ENCODE results near the gene PRKCE. TPM values are rescaled to one million over a fixed set of nuclear protein-coding genes. Genes with fewer than 3 reads are reported as not detected.

Gene PRKCE
- total RNA-seq, 1 experiment from 2014 or later = 12.1 TPM

DNA sequence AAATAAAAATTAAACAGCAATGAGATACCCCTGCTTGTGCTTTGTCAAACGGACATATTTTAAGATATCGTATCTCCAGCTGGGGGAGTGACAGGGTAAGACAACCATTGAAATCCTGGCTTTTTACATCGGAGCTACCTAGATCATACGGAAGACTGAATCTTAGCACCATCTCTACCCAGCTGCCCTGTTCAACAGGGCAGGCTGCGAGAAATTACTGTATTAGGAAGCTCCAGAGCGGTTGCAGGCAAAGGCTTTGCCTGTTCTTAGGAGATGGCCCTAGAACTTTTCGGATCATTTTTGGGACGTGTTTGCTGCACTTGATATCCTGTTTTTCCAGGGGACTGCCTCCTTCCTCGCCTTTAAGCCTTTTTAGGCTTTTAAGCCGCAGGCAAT is 2.0 kb upstream of the PRKCE start:
- Mint-ChIP-seq H3K4me3 (ENCODE audit: unreplicated experiment) (peak overlapping the region; percentile 79), H3K4me1 (ENCODE audit: insufficient read depth, unreplicated experiment) (peaks cover 16% of the 10 kb centered on the region), H3K9me3 (ENCODE audit: unreplicated experiment) (no peaks in the 10 kb centered on the region), H3K27me3 (ENCODE audit: insufficient read depth, unreplicated experiment) (no peaks in the 10 kb centered on the region), H3K36me3 (ENCODE audit: insufficient read depth, unreplicated experiment) (no peaks in the 10 kb centered on the region), H3K27ac (ENCODE audit: low read depth, unreplicated experiment) (no peak overlapping the region)
- intact Hi-C loops (cut with micrococcal nuclease) = no loop called here
- TF ChIP-seq, protein P1, sequence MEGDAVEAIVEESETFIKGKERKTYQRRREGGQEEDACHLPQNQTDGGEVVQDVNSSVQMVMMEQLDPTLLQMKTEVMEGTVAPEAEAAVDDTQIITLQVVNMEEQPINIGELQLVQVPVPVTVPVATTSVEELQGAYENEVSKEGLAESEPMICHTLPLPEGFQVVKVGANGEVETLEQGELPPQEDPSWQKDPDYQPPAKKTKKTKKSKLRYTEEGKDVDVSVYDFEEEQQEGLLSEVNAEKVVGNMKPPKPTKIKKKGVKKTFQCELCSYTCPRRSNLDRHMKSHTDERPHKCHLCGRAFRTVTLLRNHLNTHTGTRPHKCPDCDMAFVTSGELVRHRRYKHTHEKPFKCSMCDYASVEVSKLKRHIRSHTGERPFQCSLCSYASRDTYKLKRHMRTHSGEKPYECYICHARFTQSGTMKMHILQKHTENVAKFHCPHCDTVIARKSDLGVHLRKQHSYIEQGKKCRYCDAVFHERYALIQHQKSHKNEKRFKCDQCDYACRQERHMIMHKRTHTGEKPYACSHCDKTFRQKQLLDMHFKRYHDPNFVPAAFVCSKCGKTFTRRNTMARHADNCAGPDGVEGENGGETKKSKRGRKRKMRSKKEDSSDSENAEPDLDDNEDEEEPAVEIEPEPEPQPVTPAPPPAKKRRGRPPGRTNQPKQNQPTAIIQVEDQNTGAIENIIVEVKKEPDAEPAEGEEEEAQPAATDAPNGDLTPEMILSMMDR (IDR thresholded peaks at IDR 0.05; ENCODE audit: unreplicated experiment) = no peak
- BruUV-seq (replicated peaks) = TSS peak; percentile 34
- no peak for DNase-seq (ENCODE audit: unreplicated experiment)
- ChIA-PET POLR2A (interaction anchor here (0.8 to 4.3 kb wide), 24 partner anchors 32 to 343 kb away, joined by 3 to 24 read pairs (median 6); partner anchors contain the start of gene SRBD1), CTCF (interaction anchor here (0.6 to 3.2 kb wide), 11 partner anchors 39 to 343 kb away, joined by 3 to 26 read pairs (median 3); no protein-coding TSS in a partner anchor)

DNA sequence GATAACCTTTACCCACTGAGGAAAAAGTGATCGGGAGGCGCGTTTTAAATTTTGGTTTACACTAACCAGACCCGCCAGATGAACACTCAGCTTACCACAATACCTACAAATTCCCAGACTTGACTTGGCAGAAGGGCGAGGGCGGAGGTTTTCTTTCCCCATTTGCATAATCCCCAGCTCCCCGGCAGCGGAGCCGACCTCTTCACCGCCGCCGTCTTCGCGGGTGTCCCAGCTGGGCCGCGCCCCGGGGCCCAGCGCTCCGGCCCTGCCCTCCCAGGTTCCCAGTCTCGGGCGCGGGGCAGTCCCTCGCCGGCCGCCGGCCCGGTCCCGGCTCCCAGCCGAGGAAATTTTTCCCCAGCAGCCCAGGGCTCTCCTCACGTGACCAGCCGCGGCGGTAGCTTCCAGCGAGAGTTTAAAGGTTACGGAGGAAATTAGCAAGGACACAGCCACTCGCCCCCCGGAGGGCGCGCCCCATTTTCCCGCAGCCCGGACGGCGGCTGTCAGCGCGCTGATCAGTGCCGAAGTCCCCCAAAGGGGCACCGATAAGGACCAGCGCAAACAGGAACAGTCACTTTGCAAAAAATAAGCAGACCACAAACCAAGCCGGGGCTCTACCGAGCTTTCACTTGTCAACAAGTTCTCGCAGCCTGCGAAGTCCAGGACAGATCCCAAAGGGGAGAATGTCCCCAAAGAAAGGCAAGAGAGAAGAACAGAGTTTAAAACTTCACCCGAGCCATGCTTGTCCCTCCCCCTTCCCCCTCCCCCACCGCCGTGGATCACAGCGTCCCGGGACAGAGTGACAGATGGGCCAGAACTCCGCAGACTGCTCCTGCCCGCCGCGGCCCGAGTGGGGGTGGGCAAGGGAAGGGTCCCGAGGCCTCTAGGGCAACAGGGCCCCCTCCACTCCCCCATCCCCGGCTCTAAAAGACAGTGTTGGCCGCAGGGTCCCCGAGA is 1.3 kb upstream of the PRKCE start:
- Mint-ChIP-seq H3K4me3 (ENCODE audit: unreplicated experiment) (peak overlapping the region; percentile 79), H3K27ac (ENCODE audit: low read depth, unreplicated experiment) (peak overlapping the region; percentile 73), H3K9me3 (ENCODE audit: unreplicated experiment) (no peaks in the 10 kb centered on the region), H3K4me1 (ENCODE audit: insufficient read depth, unreplicated experiment) (peaks cover 16% of the 10 kb centered on the region), H3K27me3 (ENCODE audit: insufficient read depth, unreplicated experiment) (no peaks in the 10 kb centered on the region), H3K36me3 (ENCODE audit: insufficient read depth, unreplicated experiment) (no peaks in the 10 kb centered on the region)
- CTCF ChIA-PET = interaction anchor here (0.6 to 3.2 kb wide), 16 partner anchors 38 to 342 kb away, joined by 3 to 26 read pairs (median 4); no protein-coding TSS in a partner anchor
- peak; percentile 73 for DNase-seq (ENCODE audit: unreplicated experiment)
- TF ChIP-seq, protein P1 (IDR thresholded peaks at IDR 0.05; ENCODE audit: unreplicated experiment) = no peak
- intact Hi-C loops (cut with micrococcal nuclease) = loop anchor here (5.0 kb wide), 2 partner anchors 37 to 172 kb away; no protein-coding TSS in a partner anchor
- POLR2A ChIA-PET = interaction anchor here (0.6 to 4.3 kb wide), 29 partner anchors 9 to 664 kb away, joined by 3 to 24 read pairs (median 5); partner anchors contain the start of gene SRBD1
- no TSS peak for BruUV-seq (replicated peaks)

- Mint-ChIP-seq H3K4me1 (ENCODE audit: insufficient read depth, unreplicated experiment) (peaks cover 16% of the 10 kb centered on the region), H3K9me3 (ENCODE audit: unreplicated experiment) (no peaks in the 10 kb centered on the region), H3K27me3 (ENCODE audit: insufficient read depth, unreplicated experiment) (no peaks in the 10 kb centered on the region), H3K4me3 (ENCODE audit: unreplicated experiment) (peak overlapping the region; percentile 79), H3K27ac (ENCODE audit: low read depth, unreplicated experiment) (peak overlapping the region; percentile 73), H3K36me3 (ENCODE audit: insufficient read depth, unreplicated experiment) (no peaks in the 10 kb centered on the region)
- TF ChIP-seq, protein P1 (IDR thresholded peaks at IDR 0.05; ENCODE audit: unreplicated experiment) = peak; percentile 8
- intact Hi-C loops (cut with micrococcal nuclease) = loop anchor here (1.0 to 5.0 kb wide), 4 partner anchors 36 to 285 kb away; no protein-coding TSS in a partner anchor
- ChIA-PET CTCF (interaction anchor here (0.7 to 3.2 kb wide), 10 partner anchors 52 to 342 kb away, joined by 3 to 26 read pairs (median 4); no protein-coding TSS in a partner anchor), POLR2A (interaction anchor here (0.6 to 4.3 kb wide), 19 partner anchors 32 to 663 kb away, joined by 3 to 24 read pairs (median 4); partner anchors contain the start of gene SRBD1)
- peak; percentile 95 for DNase-seq (ENCODE audit: unreplicated experiment)
- no TSS peak for BruUV-seq (replicated peaks)
Observed at GRCh38 chr2:45650851-45651414, 542 bp upstream of the PRKCE start.

Data from MCF 10A (cell line).